ENCODE measurements around the gene HSD11B2. TPM values are rescaled to one million over a fixed set of nuclear protein-coding genes. Genes with fewer than 3 reads are reported as not detected.
A peak's percentile ranks its signal among the peaks of the same experiment; 100 is the strongest.

Gene HSD11B2
- total and polyA plus RNA-seq, 2 of the 8 experiments (the other 6 are each of a cell fraction or from before 2014, with no cell fraction given): 28.7 to 32.9 TPM

DNA sequence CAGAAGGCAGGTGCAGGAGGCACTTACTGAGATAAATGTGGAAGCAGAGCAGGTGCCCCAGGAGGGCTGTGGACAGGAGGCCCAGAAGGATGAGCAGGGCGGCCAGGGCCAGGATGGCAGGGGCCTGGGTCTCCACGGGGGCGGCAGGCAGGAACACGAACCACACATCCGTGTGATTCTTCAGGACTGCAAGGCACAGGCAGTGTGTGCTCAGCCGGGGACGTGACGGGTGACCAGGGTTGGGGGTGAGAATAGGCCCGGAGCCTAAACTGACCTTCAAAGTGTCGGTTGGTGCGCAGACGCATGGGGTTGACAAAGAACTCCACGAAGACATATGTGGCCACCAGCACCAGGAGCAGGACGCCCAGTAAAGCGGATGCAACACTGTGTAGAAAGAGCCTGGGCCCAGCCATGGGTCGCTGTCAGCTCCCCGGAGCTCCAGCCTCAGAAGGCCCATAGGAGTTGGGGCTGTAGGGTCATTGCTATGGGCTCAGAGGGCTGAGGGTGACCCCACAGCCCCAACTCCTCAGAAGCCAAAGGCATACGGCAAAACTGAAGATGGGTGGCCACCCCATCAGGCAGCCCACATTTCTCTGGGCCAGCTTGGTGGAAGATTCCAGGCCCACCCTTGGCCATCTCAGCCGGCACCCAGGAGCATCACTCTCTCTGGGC is 32.2 kb upstream of the HSD11B2 start:
- ChIA-PET CTCF (ENCODE audit: partially characterized antibody) (interaction anchor here (0.6 to 32.4 kb wide), 27 partner anchors 10 to 264 kb away, joined by 3 to 476 read pairs (median 5); partner anchors contain the start of genes HSD11B2, KCTD19, LRRC36 and ZDHHC1), POLR2A (ENCODE audit: partially characterized antibody) (interaction anchor here (1.0 to 2.3 kb wide), 5 partner anchors 8 to 23 kb away, joined by 3 to 5 read pairs (median 3); no protein-coding TSS in a partner anchor)
- DNase-seq (ENCODE audit: low read depth in 1 of 2, low spot score in 2 of 2): no peak
- Histone ChIP-seq H3K27ac (ENCODE audit: low read depth, low read length) (no peak overlapping the region), H2AFZ (ENCODE audit: low read length) (no peak overlapping the region), H3K4me2 (ENCODE audit: insufficient read depth in 1 of 2, low read depth in 2 of 2, low read length in 2 of 2) (peak overlapping the region; percentile 1 to 47; a peak in 1 of 4 replicates), H3K23me2 (ENCODE audit: low read depth, low read length) (peaks cover 2% of the 10 kb centered on the region; the same call in 1 of the 2 replicates), H3K79me2 (ENCODE audit: control insufficient read depth in 1 of 2, insufficient read depth in 2 of 2, low read length in 2 of 2) (no peaks in the 10 kb centered on the region), H3K9me3 (ENCODE audit: insufficient read depth in 2 of 2, low read depth in 1 of 2, low read length in 1 of 2) (no peaks in the 10 kb centered on the region), H2BK120ac (replicated peaks; ENCODE audit: low read depth, low read length) (no peak overlapping the region), H3K36me3 (ENCODE audit: control insufficient read depth in 2 of 4, insufficient read depth in 4 of 4, low read length in 3 of 4) (no peaks in the 10 kb centered on the region), H3K56ac (replicated peaks; ENCODE audit: insufficient read length, low read depth, low read length) (no peak overlapping the region), H4K91ac (replicated peaks; ENCODE audit: insufficient read length, low read length) (no peak overlapping the region), H3K4me1 (replicated peaks in 1 of 4; ENCODE audit: control insufficient read depth in 3 of 4, insufficient read depth in 4 of 4, low read length in 3 of 4) (peaks cover 0 to 31% (median 22%) of the 10 kb centered on the region in 4 experiments; a peak in 6 of 7 replicates), H3K18ac (ENCODE audit: extremely low read depth, low read length) (no peak overlapping the region; the same call in 1 of the 2 replicates), H2BK12ac (ENCODE audit: low read depth, low read length) (no peak overlapping the region), H2AK5ac (ENCODE audit: low read depth, low read length) (no peak overlapping the region), H3K4me3 (ENCODE audit: extremely low read depth in 1 of 4, insufficient read depth in 2 of 4, low read depth in 3 of 4, low read length in 4 of 4) (no peak overlapping the region), H3K27me3 (replicated peaks in 1 of 4; ENCODE audit: control insufficient read depth in 3 of 4, extremely low read depth in 1 of 4, insufficient read depth in 3 of 4, low read length in 3 of 4) (peaks cover 17 to 33% (median 29%) of the 10 kb centered on the region in 4 experiments), H2BK5ac (ENCODE audit: low read depth, low read length) (no peak overlapping the region), H3K9ac (replicated peaks in 1 of 4; ENCODE audit: extremely low read depth in 1 of 4, low read depth in 3 of 4, low read length in 3 of 4) (no peak overlapping the region), H2BK15ac (ENCODE audit: low read length) (0 out of 2 replicates have a peak overlapping the region, but pooled peaks have one; percentile 29), H3K79me1 (ENCODE audit: low read depth, low read length) (no peaks in the 10 kb centered on the region), H3K14ac (ENCODE audit: insufficient read length) (no peak overlapping the region), H3K4ac (replicated peaks; ENCODE audit: insufficient read length, low read depth, low read length) (no peak overlapping the region), H2BK20ac (ENCODE audit: low read length) (no peak overlapping the region), H4K8ac (ENCODE audit: extremely low read depth, insufficient read depth, low read length) (peak overlapping the region; percentile 77; the same call in 1 of the 2 replicates), H3K23ac (ENCODE audit: insufficient read length) (no peak overlapping the region), H4K5ac (ENCODE audit: insufficient read length, low read depth, low read length) (no peak overlapping the region), H4K20me1 (replicated peaks in 1 of 2; ENCODE audit: control insufficient read depth in 1 of 2, insufficient read depth in 2 of 2, low read length in 2 of 2) (peaks cover 2 to 6% of the 10 kb centered on the region in 2 experiments)
- WGBS, 2 experiments (ENCODE audit: extremely low coverage in 1 of 2, insufficient coverage in 1 of 2, insufficient read length in 1 of 2, insufficient replicate concordance in 2 of 2, low coverage in 1 of 2, low lambda C conversion rate in 2 of 2, missing lambda C conversion rate in 1 of 2): 89% methylated on average over 19 of the region's 19 CpGs; no CpG with 5 or more reads in 1 of the 2 experiments
- no peak for FAIRE-seq
- TF ChIP-seq BCL11A (IDR thresholded peaks at IDR 0.05; ENCODE audit: low read depth in 2 of 2, low read length in 2 of 2) (no peak), POLR2A (IDR thresholded peaks at IDR 0.05; ENCODE audit: control extremely low read depth in 1 of 2, low read depth in 2 of 2, low read length in 2 of 2) (no peak), TEAD4 (IDR thresholded peaks at IDR 0.05; ENCODE audit: low read depth, low read length) (no peak), SRF (IDR thresholded peaks at IDR 0.05; ENCODE audit: low read depth, low read length) (no peak), CTBP2 (IDR thresholded peaks at IDR 0.05; ENCODE audit: borderline replicate concordance, insufficient read depth, insufficient read length, low read length) (no peak), SIX5 (IDR thresholded peaks at IDR 0.05; ENCODE audit: low read depth, low read length) (no peak), TCF12 (IDR thresholded peaks at IDR 0.05; ENCODE audit: low read depth, low read length) (no peak), CEBPB (IDR thresholded peaks at IDR 0.05; ENCODE audit: low read depth, low read length) (no peak), YY1 (IDR thresholded peaks at IDR 0.05; ENCODE audit: low read depth, low read length) (no peak)
- TF ChIP-seq, protein P1, sequence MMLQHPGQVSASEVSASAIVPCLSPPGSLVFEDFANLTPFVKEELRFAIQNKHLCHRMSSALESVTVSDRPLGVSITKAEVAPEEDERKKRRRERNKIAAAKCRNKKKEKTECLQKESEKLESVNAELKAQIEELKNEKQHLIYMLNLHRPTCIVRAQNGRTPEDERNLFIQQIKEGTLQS (IDR thresholded peaks at IDR 0.05; ENCODE audit: insufficient read depth, low read depth, low read length): no peak
- TF ChIP-seq, protein P2, sequence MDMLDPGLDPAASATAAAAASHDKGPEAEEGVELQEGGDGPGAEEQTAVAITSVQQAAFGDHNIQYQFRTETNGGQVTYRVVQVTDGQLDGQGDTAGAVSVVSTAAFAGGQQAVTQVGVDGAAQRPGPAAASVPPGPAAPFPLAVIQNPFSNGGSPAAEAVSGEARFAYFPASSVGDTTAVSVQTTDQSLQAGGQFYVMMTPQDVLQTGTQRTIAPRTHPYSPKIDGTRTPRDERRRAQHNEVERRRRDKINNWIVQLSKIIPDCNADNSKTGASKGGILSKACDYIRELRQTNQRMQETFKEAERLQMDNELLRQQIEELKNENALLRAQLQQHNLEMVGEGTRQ (IDR thresholded peaks at IDR 0.05; ENCODE audit: low read length): no peak
